HCT116 (cell line): ENCODE data around the gene ITGAD.

Source experiments
- ATF3 ChIP-seq: IDR thresholded peaks from 2 replicates; pipeline ENCODE4 v1.6.1; 2012
- TF ChIP-seq, protein P1 (sequence below), 3 experiments: fragments of 200-600 bp in 1 of 3; sonication (generic) in 1 of 3; IDR thresholded peaks in 2 of 3; conservative IDR thresholded peaks in 1 of 3; 2 replicates each; pipeline ENCODE4 v1.5.1; 2012 to 2017; ENCODE audit warnings: low read depth in 2 of 3, low read length in 2 of 3, antibody characterized with exemption in 1 of 3, borderline replicate concordance in 1 of 3, control low read depth in 1 of 3, mild to moderate bottlenecking in 1 of 3, mixed read lengths in 1 of 3, mixed run types in 1 of 3, moderate library complexity in 1 of 3; ENCODE audit not compliant: insufficient read depth in 1 of 3

DNA sequence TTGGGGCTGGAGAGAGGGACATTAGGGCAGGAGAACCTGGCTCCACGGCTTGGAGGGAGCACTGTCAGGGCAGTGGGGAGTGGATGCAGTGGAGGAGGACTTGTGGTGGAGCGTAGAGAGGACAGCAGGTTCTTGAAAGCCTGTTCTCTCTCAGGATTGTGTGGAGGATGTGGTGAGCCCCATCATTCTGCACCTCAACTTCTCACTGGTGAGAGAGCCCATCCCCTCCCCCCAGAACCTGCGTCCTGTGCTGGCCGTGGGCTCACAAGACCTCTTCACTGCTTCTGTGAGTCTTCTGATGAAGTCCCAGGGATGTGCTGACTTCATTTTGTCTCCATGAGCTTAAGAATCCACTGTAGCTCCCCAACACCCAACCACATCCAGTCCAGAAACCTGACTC is 21.6 kb downstream of the ITGAD start:
- TF ChIP-seq, protein P1, sequence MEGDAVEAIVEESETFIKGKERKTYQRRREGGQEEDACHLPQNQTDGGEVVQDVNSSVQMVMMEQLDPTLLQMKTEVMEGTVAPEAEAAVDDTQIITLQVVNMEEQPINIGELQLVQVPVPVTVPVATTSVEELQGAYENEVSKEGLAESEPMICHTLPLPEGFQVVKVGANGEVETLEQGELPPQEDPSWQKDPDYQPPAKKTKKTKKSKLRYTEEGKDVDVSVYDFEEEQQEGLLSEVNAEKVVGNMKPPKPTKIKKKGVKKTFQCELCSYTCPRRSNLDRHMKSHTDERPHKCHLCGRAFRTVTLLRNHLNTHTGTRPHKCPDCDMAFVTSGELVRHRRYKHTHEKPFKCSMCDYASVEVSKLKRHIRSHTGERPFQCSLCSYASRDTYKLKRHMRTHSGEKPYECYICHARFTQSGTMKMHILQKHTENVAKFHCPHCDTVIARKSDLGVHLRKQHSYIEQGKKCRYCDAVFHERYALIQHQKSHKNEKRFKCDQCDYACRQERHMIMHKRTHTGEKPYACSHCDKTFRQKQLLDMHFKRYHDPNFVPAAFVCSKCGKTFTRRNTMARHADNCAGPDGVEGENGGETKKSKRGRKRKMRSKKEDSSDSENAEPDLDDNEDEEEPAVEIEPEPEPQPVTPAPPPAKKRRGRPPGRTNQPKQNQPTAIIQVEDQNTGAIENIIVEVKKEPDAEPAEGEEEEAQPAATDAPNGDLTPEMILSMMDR (IDR thresholded peaks at IDR 0.05 in 2 of 3, conservative IDR thresholded peaks at IDR 0.05 in 1 of 3; ENCODE audit: borderline replicate concordance in 1 of 3, insufficient read depth in 1 of 3, low read depth in 2 of 3, low read length in 2 of 3): no peak
- TF ChIP-seq ATF3: no peak
